ENCODE results near the gene ANKRD63.

GRCh38 chr15:40306908-40307307 is 24.0 kb upstream of the ANKRD63 start:
- no peak for TF ChIP-seq YY1 (IDR thresholded peaks at IDR 0.05; ENCODE audit: insufficient read depth, insufficient read length)
- no peak for TF ChIP-seq SUZ12 (IDR thresholded peaks at IDR 0.05; ENCODE audit: extremely low read depth, insufficient read depth, insufficient read length)
- no peak for TF ChIP-seq ZNF274 (IDR thresholded peaks at IDR 0.05; ENCODE audit: low read depth, low read length)

Measured in NT2/D1 (cell line).